Hepatocyte (in vitro differentiated cells): ENCODE data around the gene ATN1. TPM values are rescaled to one million over a fixed set of nuclear protein-coding genes. Genes with fewer than 3 reads are reported as not detected.

ENCODE experiments used
- DNase-seq: peaks from one replicate; pipeline ENCODE4 v3.0.0-alpha.2; 2016; ENCODE audit warnings: low spot score
- H2AFZ ChIP-seq: fragments of 200-600 bp; sonication (generic); 2 replicates; pipeline ENCODE4 v1.6.0; 2016; ENCODE audit warnings: antibody characterized with exemption, mild to moderate bottlenecking
- H3K27ac ChIP-seq: fragments of 200-600 bp; sonication (generic); 2 replicates; pipeline ENCODE4 v1.5.1; 2016; ENCODE audit warnings: mild to moderate bottlenecking
- H3K27me3 ChIP-seq: fragments of 200-600 bp; sonication (generic); 2 replicates; pipeline ENCODE4 v1.6.1; 2016
- H3K36me3 ChIP-seq: fragments of 200-600 bp; sonication (generic); replicated peaks from 2 replicates; pipeline ENCODE4 v1.5.1; 2016; ENCODE audit warnings: low read depth; ENCODE audit not compliant: insufficient read depth
- H3K4me1 ChIP-seq: fragments of 200-600 bp; sonication (generic); 2 replicates; pipeline ENCODE4 v1.5.1; 2016; ENCODE audit warnings: mild to moderate bottlenecking, moderate library complexity; ENCODE audit not compliant: insufficient read depth
- H3K4me2 ChIP-seq: fragments of 200-600 bp; sonication (generic); 2 replicates; pipeline ENCODE4 v1.6.0; 2016
- H3K4me3 ChIP-seq: fragments of 200-600 bp; sonication (generic); 2 replicates; pipeline ENCODE4 v1.5.1; 2016; ENCODE audit warnings: mild to moderate bottlenecking
- H3K79me2 ChIP-seq: fragments of 200-600 bp; sonication (generic); 2 replicates; pipeline ENCODE4 v1.6.0; 2017; ENCODE audit warnings: mild to moderate bottlenecking
- H3K9me2 ChIP-seq: fragments of 200-600 bp; sonication (generic); replicated peaks from 2 replicates; pipeline ENCODE4 v1.6.0; 2017; ENCODE audit warnings: mild to moderate bottlenecking; ENCODE audit not compliant: insufficient read depth
- H3K9me3 ChIP-seq: fragments of 200-600 bp; sonication (generic); 2 replicates; pipeline ENCODE4 v1.5.1; 2016; ENCODE audit warnings: low read depth, mild to moderate bottlenecking
- H4K20me1 ChIP-seq: fragments of 200-600 bp; sonication (generic); 2 replicates; pipeline ENCODE4 v1.6.0; 2016; ENCODE audit warnings: mild to moderate bottlenecking; ENCODE audit not compliant: insufficient read depth, poor library complexity, severe bottlenecking
- CTCF ChIP-seq: fragments of 200-600 bp; sonication (generic); IDR thresholded peaks from 2 replicates; pipeline ENCODE4 v1.5.1; 2016; ENCODE audit warnings: antibody characterized with exemption, mild to moderate bottlenecking; ENCODE audit not compliant: poor library complexity
- EZH2 ChIP-seq: fragments of 200-600 bp; sonication (generic); IDR thresholded peaks from 2 replicates; pipeline ENCODE4 v1.6.1; 2016; ENCODE audit warnings: antibody characterized with exemption, mild to moderate bottlenecking, borderline replicate concordance
- EZH2phosphoT487 ChIP-seq: fragments of 200-600 bp; sonication (generic); IDR thresholded peaks from one replicate; pipeline ENCODE4 v1.6.1; 2018; ENCODE audit warnings: antibody characterized with exemption, mild to moderate bottlenecking, low read depth, moderate library complexity; ENCODE audit not compliant: unreplicated experiment, severe bottlenecking
- WGBS: methylation state at CpG from one replicate; pipeline ENCODE4 v1.1.6; 2016; ENCODE audit warnings: low lambda C conversion rate; ENCODE audit errors: missing lambda C conversion rate; 5-methylcytosine and 5-hydroxymethylcytosine counted together
- polyA plus RNA-seq: library from polyadenylated mRNA; unstranded; fragments of >200 nt; fragmentation: Nextera tagmentation; extraction: Ambion mirVana; gene quantifications from 2 replicates; pipeline ENCODE4 v1.2.1, GENCODE V29; 2016
- total RNA-seq: library from RNA; depleted of rRNA; stranded (reverse); fragments of >200 nt; gene quantifications from 2 replicates; pipeline ENCODE4 v1.2.3, GENCODE V29; 2014

The ATN1 gene
- total and polyA plus RNA-seq, 2 experiments from 2014 or later: 15.8 to 32.7 TPM

- Histone ChIP-seq H4K20me1 (peaks cover 6% of the 10 kb centered on the region), H3K9me2 (no peaks in the 10 kb centered on the region), H3K4me3 (no peak overlapping the region), H3K36me3 (no peaks in the 10 kb centered on the region), H3K4me2 (peak overlapping the region; percentile 98), H2AFZ (no peak overlapping the region), H3K27me3 (no peaks in the 10 kb centered on the region), H3K4me1 (peaks cover 28% of the 10 kb centered on the region), H3K27ac (peak overlapping the region; percentile 82), H3K79me2 (peaks cover 83% of the 10 kb centered on the region), H3K9me3 (no peaks in the 10 kb centered on the region)
- TF ChIP-seq EZH2phosphoT487 (no peak), CTCF (no peak), EZH2 (no peak)
- no peak for DNase-seq
- 92% methylated on average over 9 of the region's 9 CpGs for WGBS
These were observed 40.7 kb downstream of the ATN1 start for GRCh38 chr12:6968426-6968825.

- Histone ChIP-seq H3K27me3 (no peaks in the 10 kb centered on the region), H3K4me1 (peaks cover 28% of the 10 kb centered on the region), H3K4me3 (peak overlapping the region; percentile 51), H3K79me2 (peaks cover 72% of the 10 kb centered on the region), H4K20me1 (peaks cover 6% of the 10 kb centered on the region), H3K36me3 (no peaks in the 10 kb centered on the region), H3K9me3 (no peaks in the 10 kb centered on the region), H3K9me2 (no peaks in the 10 kb centered on the region), H2AFZ (peak overlapping the region; percentile 10), H3K4me2 (peak overlapping the region; percentile 98), H3K27ac (peak overlapping the region; percentile 82)
- DNase-seq: no peak
- 3% methylated on average over 18 of the region's 31 CpGs for WGBS
- TF ChIP-seq EZH2phosphoT487 (no peak), EZH2 (no peak), CTCF (no peak)
These were observed 42.4 kb downstream of the ATN1 start for GRCh38 chr12:6970096-6970527.

GRCh38 chr12:6974180-6974579, 46.4 kb downstream of the ATN1 start:
- whole genome bisulfite sequencing: over 99% methylated on average over 6 of the region's 6 CpGs
- no peak overlapping the region for H3K4me2 ChIP-seq
- no peak overlapping the region for H3K4me3 ChIP-seq
- H3K79me2 ChIP-seq: peaks cover 40% of the 10 kb centered on the region
- no peak for DNase-seq
- no peaks in the 10 kb centered on the region for H3K27me3 ChIP-seq
- no peaks in the 10 kb centered on the region for H4K20me1 ChIP-seq
- H3K27ac ChIP-seq: no peak overlapping the region
- no peak overlapping the region for H2AFZ ChIP-seq
- no peaks in the 10 kb centered on the region for H3K36me3 ChIP-seq
- H3K4me1 ChIP-seq: peaks cover 13% of the 10 kb centered on the region
- no peaks in the 10 kb centered on the region for H3K9me3 ChIP-seq
- no peaks in the 10 kb centered on the region for H3K9me2 ChIP-seq
- TF ChIP-seq EZH2phosphoT487 (no peak), EZH2 (no peak), CTCF (no peak)
